ENCODE data around the gene UBE2V1. TPM values are rescaled to one million over a fixed set of nuclear protein-coding genes. Genes with fewer than 3 reads are reported as not detected.
"Not testable (repeated sequence)": the region's sequence is repeated elsewhere in the genome, so short reads cannot be mapped to it uniquely, and the experiment has no call there.

UBE2V1 gene
- total RNA-seq (2014; rRNA removed; shearing (Covaris generic); ENCODE audit: low replicate concordance), result 30.0 and 38.1 TPM in 2 replicates

DNA sequence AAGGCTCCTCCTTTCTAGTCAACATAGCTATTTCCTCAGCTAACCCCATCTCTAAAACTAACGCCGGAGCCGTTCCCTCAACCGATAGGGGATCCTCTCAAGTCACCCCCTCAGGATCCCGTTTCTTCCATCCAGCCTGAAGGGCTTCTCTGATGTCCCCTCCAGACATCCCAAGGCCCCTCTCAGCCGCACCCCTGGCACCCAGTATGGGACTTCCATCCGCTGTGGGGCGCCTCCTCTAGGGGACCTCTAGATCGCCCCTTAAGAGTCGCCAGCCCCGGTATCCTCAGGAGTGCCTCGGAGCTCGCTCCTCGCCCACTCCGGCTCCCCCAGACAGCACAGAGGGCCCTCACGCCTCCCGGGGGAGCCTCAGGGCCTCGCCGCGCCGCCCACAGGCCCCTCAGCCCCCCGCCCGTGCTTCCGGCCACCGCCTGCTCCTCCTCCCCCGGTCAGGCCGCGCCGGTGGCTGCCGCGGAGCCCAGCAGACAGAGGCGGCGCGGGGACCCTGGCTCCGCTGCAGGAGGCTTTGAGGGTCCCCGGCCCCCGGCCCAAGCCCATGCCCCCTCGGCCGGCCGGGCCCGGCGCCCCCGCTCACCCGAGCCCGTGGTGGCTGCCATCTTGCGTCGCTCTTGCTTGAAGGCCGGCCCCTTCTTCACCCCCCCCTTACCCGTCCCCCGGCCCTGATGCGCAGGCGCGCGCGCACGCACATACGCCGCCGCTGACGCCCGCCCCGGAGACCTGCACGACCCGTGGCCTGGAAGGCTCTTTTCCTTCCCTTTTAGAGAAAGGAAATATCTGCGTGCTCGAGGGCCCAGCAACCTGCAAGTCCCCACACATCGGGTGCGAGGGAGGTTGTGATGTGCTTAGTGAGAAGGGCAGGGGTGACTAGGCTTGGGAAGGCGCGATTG is at the start of gene UBE2V1:
Gene UBE2V1 (minus strand): TSS at position 639 of the 908 bp plus-strand sequence. CDS start 22 bp downstream, at position 617.
- peak; percentile 83 for DNase-seq (ENCODE audit: low read depth)
- in situ Hi-C loops (cut with HindIII; ENCODE audit: low pct_unique_long_range_greater_than_20kb, low sequenced_read_pairs), result no loop called here

- in situ Hi-C loops (cut with HindIII; ENCODE audit: low pct_unique_long_range_greater_than_20kb, low sequenced_read_pairs); DNase-seq (ENCODE audit: low read depth): not testable (repeated sequence)
Measured at GRCh38 chr20:50161494-50161893, 48.5 kb upstream of the UBE2V1 start.

GRCh38 chr20:50153500-50154377 is 40.8 kb upstream of the UBE2V1 start, which contains the start of gene PEDS1:
TSS of gene PEDS1 (minus strand) at chr20:50153723. CDS start at chr20:50153637, 86 bp downstream.
- DNase-seq (ENCODE audit: low read depth), result peak; percentile 86
- in situ Hi-C loops (cut with HindIII; ENCODE audit: low pct_unique_long_range_greater_than_20kb, low sequenced_read_pairs), result no loop called here

DNA sequence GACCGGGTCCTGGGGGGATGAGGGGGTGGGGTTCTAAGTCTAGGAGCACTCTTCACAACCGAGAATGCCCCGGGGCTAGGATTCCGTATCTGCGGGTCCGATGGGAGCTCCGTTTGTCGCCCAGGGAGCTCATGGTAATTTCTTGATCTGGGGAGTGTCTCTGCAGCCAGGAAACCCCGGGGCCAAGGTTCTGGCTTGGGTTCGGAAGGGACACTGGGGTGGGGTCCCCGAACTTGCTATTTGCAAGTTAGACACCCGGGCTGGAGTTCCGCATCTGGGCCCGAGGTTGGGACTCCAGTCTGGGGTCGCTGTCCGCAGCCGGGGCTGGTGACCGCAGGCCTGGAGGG is 40.2 kb upstream of the UBE2V1 start:
- in situ Hi-C loops (cut with HindIII; ENCODE audit: low pct_unique_long_range_greater_than_20kb, low sequenced_read_pairs), result no loop called here
- DNase-seq (ENCODE audit: low read depth), result no peak

DNA sequence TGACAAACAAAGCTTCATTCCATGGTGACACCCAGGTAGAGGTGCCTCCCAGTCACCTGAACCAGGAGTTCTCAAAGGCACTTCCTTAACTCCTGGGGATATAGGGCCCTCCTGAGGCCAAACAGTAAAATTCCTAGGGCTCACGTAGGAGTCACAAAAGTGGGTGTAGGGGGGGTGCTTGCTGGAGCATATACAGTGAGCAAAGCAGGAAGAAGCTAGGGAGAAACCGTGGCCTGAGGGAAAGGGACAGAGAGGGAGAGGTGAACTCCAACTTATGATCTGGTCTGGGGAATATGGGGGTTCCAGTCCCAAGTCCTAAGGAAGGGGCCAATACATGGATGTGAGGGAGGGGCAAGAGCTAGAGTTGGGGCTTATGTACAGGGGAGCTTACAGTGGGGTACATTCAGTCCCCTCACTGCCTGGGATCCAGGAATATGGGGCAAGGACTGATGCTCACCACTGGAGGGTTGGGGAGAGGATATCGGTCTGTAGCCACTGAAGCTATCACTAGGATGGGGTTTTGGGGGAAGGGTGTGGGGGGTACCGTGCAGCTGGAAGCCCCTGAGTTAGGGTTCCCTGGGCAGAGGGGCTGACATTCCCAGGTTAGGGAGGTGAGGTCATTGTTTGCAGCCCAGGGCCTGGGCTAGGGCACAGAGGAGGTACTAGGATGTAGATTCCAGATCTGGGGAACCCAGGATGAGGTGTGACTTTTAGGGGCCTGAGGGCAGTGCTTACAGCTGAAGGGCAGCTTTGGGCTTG is 39.6 kb upstream of the UBE2V1 start:
- in situ Hi-C loops (cut with HindIII; ENCODE audit: low pct_unique_long_range_greater_than_20kb, low sequenced_read_pairs), result no loop called here
- DNase-seq (ENCODE audit: low read depth), result peak; percentile 59

DNA sequence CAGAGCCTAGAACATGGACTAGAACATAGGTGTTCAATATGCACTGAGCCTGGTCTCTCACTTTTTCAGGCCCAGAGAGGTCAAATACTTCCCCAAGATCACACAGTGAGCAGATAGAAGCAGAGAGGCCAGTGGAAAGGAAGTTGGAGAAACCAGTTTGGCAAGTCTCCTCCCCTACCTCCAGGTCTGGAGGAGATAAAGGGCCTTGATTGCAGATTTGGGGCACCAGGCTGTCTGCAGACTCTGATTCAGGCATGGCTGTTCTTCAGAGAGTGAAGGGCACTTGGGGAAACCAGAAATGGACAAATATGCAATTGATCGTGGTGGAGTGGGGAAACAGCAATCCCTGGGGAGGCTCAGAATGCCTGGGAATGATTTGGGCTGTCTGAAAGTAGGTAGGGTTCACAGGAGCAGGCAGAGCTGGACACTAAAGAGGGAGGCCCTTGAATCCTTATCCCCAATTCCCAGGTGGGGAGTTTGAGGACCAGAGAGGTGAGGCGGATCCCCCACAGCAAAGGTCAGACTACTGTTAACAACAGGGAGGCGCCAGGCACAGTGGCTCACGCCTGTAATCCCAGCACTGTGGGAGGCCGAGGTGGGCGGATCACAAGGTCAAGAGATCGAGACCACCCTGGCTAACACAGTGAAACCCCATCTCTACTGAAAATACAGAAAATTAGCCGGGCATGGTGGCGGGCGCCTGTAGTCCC is 38.2 kb upstream of the UBE2V1 start:
- DNase-seq (ENCODE audit: low read depth), result no peak
- in situ Hi-C loops (cut with HindIII; ENCODE audit: low pct_unique_long_range_greater_than_20kb, low sequenced_read_pairs), result no loop called here

DNA sequence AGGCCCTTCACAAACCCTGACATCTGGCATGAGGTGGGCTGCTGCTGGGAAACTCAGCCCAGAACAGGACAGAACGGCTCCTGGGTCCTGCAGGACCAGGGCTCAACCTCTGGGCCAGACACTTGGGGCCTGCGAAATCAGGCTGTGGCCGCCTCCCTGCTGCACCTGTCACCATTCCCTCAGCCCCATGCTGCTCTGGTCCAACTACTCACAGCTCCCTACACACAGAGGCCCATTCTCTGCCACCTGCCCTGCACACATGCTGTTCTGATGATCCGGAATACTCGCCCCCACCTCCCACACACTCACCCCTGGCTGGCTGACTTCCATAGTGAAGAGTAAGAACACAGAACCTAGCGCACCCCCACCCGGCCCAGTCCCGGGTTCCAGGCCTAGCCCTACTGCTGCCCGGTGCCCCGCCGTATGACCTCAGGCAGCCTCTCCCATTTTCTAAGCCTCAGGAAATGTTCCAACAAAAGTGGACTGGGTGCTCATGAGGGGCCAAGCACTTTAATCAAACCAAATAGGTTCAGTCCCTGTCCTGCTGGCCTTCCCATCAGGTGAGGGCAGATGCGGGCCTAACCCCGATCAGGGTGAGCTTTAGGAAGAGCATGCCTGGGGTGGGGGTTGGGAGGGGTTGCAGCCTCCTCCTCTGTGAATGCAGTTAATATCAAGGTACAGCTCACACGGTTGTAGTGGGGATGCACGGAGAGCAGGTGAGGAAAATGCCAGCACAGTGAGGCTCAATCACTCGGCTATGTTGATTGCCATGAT is 36.7 kb upstream of the UBE2V1 start:
- in situ Hi-C loops (cut with HindIII; ENCODE audit: low pct_unique_long_range_greater_than_20kb, low sequenced_read_pairs), result no loop called here
- DNase-seq (ENCODE audit: low read depth), result no peak

DNA sequence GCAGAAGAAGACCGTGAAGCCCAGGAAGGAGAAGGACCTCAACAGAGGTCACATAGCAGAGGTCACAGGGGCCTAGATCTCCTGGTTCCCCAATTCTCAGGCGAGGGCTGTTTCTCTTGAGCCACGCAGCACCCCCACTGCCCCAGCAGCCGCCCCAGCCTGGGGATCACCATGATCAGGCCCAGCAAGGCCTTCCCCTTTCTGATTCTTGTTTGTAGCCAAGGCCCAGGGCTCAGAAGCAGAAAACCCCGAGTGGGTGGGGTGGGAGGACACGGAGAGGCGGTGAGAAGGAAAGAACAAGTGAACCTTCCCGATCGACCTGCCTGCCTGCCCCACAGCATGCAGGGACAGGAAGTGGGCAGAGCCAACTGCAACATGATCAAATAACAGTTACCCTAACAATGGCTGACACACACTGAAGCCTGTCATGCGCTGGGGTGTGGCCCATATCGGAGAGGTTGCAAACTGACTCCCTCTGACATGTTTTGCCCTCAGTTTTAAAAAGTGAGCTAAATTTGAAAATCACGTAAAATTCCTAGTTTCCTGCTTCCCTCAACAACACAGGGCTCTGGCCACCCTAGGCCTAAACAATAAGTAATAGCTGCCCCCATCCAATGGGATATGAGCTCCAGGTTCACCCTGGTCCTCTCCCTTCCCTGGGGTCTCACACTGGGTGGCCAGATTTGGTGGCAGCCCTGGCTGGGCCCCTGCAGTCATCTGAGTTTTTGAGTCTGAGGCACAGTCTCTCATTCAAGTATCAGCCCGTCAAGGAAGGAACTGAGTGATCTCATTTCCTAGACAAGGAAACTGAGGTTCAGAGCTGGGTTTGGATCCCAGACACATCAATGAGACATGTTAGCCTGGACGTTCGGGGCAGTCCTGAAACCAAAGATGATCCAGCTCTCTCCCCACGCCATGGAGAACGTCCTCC is 34.0 kb upstream of the UBE2V1 start:
- peak; percentile 66 for DNase-seq (ENCODE audit: low read depth)
- in situ Hi-C loops (cut with HindIII; ENCODE audit: low pct_unique_long_range_greater_than_20kb, low sequenced_read_pairs), result no loop called here

GRCh38 chr20:50146214-50146613 is 33.3 kb upstream of the UBE2V1 start:
- in situ Hi-C loops (cut with HindIII; ENCODE audit: low pct_unique_long_range_greater_than_20kb, low sequenced_read_pairs), result no loop called here

DNA sequence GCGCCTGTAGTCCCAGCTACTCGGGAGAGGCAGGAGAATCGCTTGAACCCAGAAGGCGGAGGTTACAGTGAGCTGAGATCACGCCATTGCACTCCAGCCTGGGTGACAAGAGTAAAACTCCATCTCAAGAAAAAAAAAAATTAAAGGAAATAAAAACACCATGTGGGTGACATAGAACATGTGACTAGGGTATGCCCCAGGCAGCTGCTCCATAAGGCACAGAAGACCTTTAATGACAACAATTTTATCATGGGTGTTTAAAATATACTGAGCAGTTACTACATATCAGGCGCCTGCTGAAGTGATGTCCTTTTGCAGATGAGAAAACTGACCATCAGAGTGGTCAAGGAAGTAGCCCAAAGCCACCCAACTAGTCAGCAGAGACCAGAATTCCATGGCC is 32.6 kb upstream of the UBE2V1 start:
- in situ Hi-C loops (cut with HindIII; ENCODE audit: low pct_unique_long_range_greater_than_20kb, low sequenced_read_pairs), result no loop called here
- no peak for DNase-seq (ENCODE audit: low read depth)

More at GRCh38 chr20:50146214-50146613, 33.3 kb upstream of the UBE2V1 start:
- DNase-seq (ENCODE audit: low read depth), result no peak

DNA sequence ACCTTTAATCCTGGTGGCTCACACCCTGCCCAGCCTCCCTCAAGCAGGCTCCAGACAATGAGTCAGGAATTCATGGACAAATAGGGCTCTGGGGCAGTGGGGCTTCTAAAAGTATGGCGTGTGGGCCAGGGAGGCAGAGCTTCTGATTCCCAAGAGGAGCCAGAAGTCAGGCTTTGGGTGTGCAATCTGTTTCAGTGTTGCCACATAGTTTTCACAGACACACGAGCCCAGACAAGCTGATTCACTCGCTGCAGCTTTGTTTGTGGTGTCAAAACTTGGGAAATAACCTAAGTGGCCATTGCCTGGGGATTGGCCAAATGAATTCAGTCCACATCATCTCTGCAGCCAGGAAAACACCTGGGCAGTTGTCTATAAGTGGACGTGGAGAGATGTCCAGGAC is 31.4 kb upstream of the UBE2V1 start:
- DNase-seq (ENCODE audit: low read depth), result peak; percentile 83
- in situ Hi-C loops (cut with HindIII; ENCODE audit: low pct_unique_long_range_greater_than_20kb, low sequenced_read_pairs), result no loop called here

GRCh38 chr20:50142812-50143211 is 29.9 kb upstream of the UBE2V1 start:
- in situ Hi-C loops (cut with HindIII; ENCODE audit: low pct_unique_long_range_greater_than_20kb, low sequenced_read_pairs), result no loop called here
- DNase-seq (ENCODE audit: low read depth), result no peak

GRCh38 chr20:50141811-50142561 is 29.0 kb upstream of the UBE2V1 start:
- in situ Hi-C loops (cut with HindIII; ENCODE audit: low pct_unique_long_range_greater_than_20kb, low sequenced_read_pairs), result no loop called here
- DNase-seq (ENCODE audit: low read depth), result no peak

- no peak for DNase-seq (ENCODE audit: low read depth)
- in situ Hi-C loops (cut with HindIII; ENCODE audit: low pct_unique_long_range_greater_than_20kb, low sequenced_read_pairs), result no loop called here
Measured at GRCh38 chr20:50141018-50141675, 28.2 kb upstream of the UBE2V1 start.

DNA sequence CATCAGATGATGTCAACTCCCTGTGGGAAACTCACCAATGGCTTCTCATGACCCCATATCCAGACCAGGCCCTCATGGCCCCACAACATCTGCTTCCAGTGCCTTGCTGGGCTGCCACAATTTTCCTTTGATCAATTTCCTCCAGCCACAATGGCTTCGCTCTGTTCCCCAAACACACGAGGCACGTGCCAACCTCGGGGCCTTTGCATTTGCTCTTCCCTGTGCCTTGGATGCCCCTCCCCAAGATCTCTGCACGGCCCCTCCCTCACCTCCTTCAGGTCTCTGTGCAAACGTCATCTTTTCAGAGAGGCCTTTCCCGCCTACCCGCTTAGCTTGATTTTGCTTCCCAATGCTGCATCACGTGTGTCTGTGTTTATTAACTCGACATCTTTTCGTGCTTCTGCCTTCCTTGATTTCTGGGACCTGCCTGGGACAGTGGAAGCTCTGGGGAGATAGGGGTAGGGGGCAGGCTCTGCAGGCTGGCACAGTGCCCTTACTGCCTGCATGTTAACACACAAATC is 27.4 kb upstream of the UBE2V1 start:
- DNase-seq (ENCODE audit: low read depth), result no peak
- in situ Hi-C loops (cut with HindIII; ENCODE audit: low pct_unique_long_range_greater_than_20kb, low sequenced_read_pairs), result no loop called here

Data from Caki2 (cell line).